Coronary artery (tissue), 2 donors: Measurements from ENCODE around the gene NME3.

Source experiments
- DNase-seq: peaks from one replicate; pipeline ENCODE4 v3.0.0-alpha.2; 2017; ENCODE audit warnings: low spot score
- H3K27ac ChIP-seq, 2 donors: fragments of 200-600 bp; sonication (generic); one replicate each; pipeline ENCODE4 v1.5.1; 2016 to 2019
- H3K4me3 ChIP-seq: fragments of 200-600 bp; sonication (generic); 2 replicates; pipeline ENCODE4 v1.5.1; 2016; ENCODE audit warnings: mild to moderate bottlenecking, moderate library complexity
- CTCF ChIP-seq: fragments of 200-600 bp; sonication (generic); IDR thresholded peaks from one replicate; pipeline ENCODE4 v1.5.1; 2019; ENCODE audit warnings: antibody characterized with exemption

Gene NME3

DNA sequence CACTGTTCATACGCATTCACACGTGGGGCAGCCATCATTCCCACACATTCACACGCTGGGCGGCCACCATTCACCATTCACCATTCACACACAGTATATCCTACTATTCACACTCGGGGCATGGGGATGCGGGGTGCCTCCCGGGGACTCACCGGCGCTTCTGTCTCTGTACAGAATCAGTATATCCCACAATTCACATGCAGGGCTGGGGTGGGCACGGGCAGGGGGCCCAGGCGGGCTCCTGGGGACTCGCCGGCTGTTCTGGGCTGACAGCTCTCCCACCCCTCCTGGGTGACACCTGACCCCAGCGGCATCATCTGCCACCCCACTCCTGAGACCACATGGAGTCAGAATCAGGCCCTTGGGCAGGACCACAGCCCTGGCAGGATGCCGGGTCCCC lies 9.6 kb downstream of the NME3 start:
- DNase-seq: no peak
- H3K4me3 ChIP-seq: no peak overlapping the region
- no peak overlapping the region for H3K27ac ChIP-seq
- no peak for TF ChIP-seq CTCF

DNA sequence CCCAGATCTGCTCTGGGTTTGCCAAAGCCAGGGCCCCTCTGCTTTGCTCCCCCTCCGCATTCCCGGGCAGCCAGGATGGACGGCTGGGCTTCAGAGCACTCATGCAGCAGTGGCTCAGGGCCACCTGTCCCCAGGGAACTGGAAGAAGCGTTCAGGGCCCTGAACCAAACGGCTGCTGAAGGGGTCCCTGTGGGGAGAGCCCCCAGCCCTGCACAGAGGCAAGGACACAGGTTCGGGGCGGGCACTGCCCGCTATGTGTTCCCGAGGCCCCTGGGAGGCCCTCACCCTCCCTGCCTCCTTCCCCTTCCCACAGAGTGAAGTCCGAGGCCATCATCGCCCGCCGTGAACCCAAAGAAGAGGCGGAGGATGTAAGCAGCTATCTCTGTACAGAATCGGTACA lies 10.4 kb downstream of the NME3 start:
- TF ChIP-seq CTCF: no peak
- DNase-seq: no peak
- Histone ChIP-seq H3K27ac (no peak overlapping the region), H3K4me3 (no peak overlapping the region)

DNA sequence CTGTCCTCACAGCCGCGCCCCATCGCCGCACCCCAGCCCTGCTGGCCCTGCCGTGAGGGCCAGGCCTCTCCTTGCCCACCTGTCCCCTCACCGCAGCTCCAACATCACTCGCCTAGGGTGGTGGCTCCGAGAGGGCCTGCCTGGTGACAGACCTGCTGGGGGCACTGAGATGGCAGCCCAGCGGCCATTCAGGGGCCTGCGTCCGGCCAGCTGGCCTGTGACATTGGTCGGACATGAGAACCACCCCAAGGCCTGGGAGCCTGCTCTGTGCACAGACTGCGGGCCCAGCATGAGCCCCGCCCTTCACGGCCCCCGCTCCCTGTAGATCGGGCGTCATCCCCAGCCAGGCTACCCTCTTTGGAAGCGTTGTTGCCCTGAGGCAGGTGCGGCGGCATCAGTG lies 11.8 kb downstream of the NME3 start:
- no peak for DNase-seq
- no peak overlapping the region for H3K4me3 ChIP-seq
- TF ChIP-seq CTCF: no peak

DNA sequence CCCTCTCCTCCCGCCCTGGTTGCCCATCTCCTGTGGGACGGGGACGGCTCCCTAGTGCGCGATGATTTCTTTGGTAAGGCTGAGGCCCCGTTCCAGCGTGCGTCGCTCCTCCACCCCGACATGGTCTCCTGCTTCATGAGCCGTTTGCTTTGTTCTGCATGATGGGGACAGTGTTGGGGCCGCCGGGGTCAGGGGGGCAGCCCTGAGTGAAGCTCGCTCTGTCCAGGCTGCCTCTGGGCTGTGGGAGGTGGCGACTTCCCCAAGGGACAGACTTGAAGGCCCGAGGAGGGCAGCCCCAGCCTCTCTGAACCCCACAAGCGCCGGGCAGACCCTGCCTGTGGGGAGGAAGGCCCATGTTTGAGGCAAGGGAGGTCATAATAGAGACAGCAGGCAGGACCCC lies 12.4 kb downstream of the NME3 start:
- Histone ChIP-seq H3K4me3 (no peak overlapping the region), H3K27ac (no peak overlapping the region)
- DNase-seq: no peak
- TF ChIP-seq CTCF: no peak

More for the DNA sequence above, 11.8 kb downstream of the NME3 start:
- no peak overlapping the region for H3K27ac ChIP-seq

- no peak for TF ChIP-seq CTCF
- H3K27ac ChIP-seq: no peak overlapping the region
Measured at GRCh38 chr16:1757714-1758461, 13.5 kb downstream of the NME3 start.

GRCh38 chr16:1754204-1754603 lies 17.1 kb downstream of the NME3 start:
- no peak for DNase-seq
- no peak for TF ChIP-seq CTCF
- no peak overlapping the region for H3K4me3 ChIP-seq
- H3K27ac ChIP-seq: no peak overlapping the region

More at GRCh38 chr16:1757714-1758461, 13.5 kb downstream of the NME3 start:
- H3K4me3 ChIP-seq: no peak overlapping the region
- no peak for DNase-seq

GRCh38 chr16:1752853-1753252 lies 18.5 kb downstream of the NME3 start:
- DNase-seq: no peak
- Histone ChIP-seq H3K27ac (no peak overlapping the region), H3K4me3 (no peak overlapping the region)
- TF ChIP-seq CTCF: no peak
